GM18526 (cell line): ENCODE results near the gene TPRN.

Experiments
- POLR2A ChIP-seq: IDR thresholded peaks from 3 replicates; pipeline ENCODE4 v1.6.1; 2011; ENCODE audit not compliant: insufficient read length; ENCODE audit errors: extremely low read depth

TPRN gene

DNA sequence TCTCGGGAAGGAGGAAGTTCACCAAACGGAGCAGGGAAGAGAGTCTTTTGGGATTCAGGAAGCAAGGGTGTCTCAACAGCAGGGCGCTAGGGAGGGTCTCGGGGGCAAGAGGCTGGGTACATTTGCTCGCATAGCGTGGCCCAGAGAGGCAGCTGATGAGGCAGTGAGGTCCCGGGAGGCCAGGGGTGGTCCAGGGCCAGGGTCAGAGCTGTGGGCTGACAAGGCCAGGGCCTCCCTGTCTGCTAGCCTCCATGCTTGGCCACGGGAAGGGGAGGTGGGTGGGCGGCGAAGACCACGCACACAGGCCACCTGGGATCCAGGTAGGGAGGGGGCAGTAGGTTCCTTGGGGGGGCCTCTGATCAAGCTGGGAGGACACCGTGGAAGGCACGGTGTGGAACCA is 11.0 kb upstream of the TPRN start:
- peak; percentile 20 for TF ChIP-seq POLR2A

DNA sequence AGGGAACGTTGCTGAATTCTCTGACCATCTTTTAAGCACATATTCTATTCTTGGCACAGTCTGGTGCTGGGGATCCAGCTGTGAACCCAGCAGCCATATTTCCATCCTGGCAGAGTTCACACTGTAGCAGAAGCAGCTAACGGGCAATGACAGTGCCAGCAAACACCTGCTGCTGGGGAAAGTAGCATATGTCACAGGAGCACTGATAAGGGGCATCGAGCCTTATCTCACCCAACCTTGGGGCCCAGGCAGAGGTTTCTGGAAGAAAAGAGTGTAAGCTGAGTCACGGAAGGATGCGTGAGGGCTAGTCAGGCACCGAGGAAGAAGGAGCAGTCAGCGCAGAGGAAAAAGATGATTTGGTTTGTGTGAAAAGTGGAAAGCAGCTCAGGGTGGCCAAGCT is 6.1 kb upstream of the TPRN start:
- TF ChIP-seq POLR2A = no peak

DNA sequence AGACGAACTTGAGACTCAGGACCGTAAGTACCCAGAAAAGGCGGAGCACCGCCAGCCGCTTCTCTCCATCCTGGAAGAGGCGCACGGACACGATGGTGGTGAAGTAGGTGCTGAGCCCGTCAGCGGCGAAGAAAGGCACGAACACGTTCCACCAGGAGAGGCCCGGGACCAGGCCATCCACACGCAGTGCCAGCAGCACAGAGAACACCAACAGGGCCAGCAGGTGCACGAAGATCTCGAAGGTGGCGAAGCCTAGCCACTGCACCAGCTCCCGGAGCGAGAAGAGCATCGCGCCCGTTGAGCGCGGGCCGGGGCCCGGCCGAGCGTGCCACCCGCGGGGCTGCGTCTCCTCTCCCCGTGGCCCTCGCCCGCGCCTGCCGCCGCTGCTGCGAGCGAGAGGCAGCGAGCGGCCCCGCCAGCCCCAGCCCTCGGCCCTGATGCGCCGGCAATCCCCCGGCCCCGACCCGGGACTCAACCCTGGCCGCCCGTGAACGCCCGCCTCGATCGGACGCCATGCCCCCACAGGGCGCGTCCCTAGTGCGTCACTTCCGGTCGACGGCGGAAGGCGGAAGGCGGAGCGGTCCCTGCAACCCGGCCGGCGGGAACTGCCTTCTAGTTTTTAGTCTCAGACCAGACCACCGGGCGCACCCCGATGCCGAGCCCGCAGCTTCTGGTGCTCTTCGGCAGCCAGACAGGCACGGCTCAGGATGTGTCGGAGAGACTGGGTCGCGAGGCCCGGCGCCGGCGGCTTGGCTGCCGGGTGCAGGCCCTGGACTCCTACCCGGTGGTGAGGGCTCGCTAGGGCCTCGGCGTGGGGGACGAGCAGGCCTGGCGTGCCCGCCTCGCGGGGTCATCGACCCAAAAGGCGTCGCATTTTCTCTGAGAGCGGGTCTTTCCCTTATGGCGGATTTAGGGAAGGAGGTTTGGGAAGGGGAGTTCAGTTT is 4.9 kb upstream of the TPRN start, which contains the start of the genes NDOR1 and TMEM203:
Gene NDOR1, plus strand, starts transcription at position 575 of the 944 bp plus-strand sequence. Its CDS starts 78 bp downstream, at position 653.
Gene TMEM203, minus strand, starts transcription at position 523 of the 944 bp plus-strand sequence. Its CDS starts 234 bp downstream, at position 289.
- TF ChIP-seq POLR2A = peak; percentile 93

DNA sequence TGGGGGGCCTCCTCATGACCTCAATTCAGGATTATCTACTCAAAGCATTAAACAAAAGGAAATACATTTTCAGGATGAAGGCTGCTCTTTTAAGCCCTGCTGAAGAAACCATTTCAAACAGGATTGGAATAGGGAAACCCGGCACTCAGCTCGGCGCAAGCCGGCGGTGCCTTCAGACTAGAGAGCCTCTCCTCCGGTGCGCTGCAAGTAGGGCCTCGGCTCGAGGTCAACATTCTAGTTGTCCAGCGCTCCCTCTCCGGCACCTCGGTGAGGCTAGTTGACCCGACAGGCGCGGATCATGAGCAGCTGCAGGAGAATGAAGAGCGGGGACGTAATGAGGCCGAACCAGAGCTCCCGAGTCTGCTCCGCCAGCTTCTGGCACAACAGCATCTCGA is 4.2 kb upstream of the TPRN start:
- TF ChIP-seq POLR2A = no peak

DNA sequence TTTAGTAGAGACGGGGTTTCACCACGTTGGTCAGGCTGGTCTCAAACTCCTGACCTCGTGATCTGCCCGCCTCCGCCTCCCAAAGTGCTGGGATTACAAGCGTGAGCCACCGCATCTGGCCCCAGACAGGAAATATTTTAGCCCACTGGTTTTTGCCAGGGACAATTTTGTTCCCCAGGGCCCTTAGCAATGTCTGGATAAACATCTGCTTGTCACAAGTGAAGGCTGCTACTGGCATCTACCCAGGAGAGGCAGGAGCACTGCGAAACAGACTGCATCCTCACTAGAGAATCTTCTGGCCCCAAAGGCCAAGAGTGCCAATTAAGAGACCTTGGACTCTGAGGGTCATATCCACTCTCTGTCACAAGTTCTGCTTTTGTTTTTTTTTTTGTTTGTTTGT is 2.4 kb upstream of the TPRN start:
- TF ChIP-seq POLR2A = no peak

DNA sequence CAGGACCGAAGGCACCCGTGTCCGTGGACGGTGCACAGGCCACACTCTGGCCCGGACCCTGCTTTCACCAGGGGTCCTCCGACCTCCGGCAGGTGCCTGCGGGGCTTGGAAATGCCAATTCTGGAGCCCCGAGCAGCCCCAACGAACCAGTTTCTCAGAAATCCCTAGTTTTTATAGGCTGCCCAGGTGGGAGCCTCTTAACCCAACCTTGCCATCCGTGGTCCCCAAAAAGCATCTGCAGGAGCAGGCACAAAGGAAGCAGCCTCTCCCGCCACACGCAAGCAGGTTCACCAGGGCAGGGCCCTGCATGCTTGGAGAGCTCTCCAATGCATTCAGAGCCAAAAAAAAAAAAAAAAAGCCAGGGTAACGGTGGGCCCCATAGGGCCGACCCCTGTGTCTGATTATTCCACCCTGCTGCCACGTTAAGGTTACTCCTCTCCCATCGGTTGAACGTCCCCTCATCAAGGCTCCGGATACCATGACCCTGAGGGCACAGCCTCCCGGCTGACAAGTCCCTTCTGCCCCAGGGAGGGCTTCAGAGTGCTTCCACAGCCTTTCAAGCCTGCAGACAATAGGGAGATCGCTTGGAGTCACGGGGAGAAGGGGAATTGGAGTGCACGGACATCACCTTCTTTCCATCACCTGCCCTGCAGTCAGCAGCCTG is 796 bp upstream of the TPRN start:
- TF ChIP-seq POLR2A = no peak

DNA sequence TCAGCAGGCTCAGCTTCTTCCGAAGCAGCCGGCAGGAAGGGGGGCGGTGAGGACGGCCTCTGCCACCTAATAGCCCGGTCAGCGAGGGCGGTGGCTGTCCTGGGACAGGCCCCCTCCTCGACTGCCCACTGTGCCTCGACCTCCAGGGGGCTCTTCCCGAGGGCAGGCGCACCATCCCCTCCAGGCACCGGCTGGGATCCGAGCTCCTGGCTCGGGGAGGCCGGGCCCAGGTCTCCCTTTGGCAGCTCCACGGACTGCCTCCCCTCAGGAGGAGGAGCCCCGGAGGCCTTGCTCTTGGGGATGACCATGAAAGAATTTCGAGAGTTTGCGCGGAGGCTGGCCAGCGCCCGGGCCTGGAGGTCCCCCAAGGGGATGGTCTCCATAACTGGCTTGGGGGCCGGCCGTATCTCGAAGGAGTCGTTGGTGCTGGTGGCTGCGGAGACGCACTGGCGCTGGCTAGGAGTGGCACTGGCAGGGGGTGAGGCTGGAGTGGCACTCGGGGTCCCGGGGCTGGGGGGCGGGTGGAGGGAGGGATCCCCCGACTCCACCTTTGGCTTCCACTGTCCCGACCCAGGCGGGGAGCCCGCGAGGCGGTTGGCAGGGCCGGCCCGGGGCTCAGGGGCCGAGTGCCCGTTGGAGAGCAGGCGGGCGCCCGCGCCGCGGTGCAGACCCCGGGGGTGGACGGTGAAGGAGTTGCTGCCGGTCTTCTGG is 975 bp downstream of the TPRN start:
- TF ChIP-seq POLR2A = no peak

DNA sequence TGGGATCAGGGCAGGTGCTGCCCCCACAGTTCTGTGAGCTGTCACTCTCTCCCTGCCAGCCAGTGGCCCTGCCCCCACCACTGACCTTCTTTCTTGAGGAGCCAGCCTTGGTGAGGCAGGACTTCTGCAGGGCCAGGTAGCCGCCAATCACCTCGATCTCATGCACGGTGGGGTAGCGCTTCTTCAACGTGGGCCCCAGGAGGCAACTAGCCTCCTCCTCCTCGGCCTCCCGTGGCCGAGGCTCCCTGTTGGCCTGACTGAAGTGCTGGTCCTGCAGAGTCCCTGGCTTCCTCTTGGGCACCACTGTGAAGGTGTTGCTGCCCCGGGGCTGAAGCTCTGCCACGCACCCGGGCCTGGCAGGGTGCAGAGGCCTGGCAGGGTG is 1.6 kb downstream of the TPRN start:
- no peak for TF ChIP-seq POLR2A

DNA sequence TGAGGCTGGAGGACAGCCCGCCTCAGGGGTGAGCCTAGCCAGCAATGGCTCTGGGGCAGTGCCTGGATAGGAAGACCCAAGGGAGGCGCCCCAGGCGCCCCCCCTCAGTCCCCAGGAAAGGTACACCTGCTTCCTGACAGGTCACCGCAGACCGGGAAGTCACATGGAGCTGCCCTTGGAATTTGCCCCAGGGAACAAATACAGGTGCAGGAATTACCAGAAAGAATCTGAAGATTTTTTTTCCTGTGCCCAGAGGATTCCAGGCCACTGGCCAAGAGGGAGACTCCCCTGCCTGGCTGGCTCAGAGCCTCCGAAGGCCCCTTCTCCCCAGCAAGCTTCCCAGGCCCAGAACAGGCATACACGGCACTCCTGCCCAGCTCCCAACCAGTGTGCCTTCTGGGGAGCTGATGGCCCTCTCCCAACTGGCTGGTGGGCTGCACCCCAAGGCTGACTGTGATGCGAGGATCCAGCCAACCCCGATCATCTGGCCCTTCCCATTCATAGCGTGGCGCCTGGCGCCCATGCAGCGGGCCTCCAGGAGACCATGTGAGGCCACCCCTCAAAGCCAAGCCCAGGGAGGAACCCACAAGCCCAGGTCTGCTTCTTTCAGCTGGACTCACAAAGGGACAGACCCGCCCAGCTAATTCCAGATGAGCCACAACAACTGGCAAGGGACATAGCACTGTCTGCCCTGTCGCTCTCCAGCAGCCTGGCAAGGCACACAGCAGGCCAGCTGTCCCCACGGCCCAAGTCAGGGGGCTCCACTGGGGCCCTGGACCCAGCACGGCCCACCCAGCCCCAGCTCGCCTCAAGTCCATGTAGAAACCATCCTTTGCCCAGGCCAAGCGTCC is 2.3 kb downstream of the TPRN start:
- TF ChIP-seq POLR2A = no peak

DNA sequence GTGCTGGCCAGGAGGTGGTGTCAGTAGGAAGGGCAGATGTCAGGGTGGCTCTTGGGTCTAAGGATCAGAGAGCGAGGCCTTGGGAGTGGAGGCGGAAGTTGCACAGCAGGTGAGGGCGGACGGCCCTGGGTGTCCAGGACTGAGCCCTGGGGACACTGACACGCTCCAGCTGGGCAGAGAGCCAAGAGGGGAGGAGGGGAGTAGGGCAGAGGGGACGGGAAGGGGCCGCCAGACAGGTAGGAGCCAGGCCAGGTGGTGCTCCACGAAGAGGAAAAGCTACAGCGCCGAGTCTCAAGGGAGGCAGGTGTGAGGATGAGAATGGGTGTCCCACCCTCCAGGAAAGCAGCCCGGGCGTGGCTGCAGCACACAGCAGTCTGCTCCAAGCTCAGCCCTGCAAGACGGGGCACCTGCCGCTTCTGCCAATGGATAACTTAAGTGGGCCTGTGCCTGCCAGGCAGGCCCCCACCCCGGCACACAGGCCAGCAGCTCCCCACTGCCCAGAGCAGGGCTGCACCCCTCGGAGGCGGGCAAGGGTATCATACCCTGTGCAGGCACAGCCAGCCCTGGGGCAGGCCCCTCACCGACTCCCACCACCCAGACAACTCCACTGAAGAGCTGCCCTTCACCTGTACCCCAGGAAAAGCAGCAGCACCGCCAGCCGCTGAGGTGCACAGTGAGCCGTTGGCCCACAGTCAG is 4.9 kb downstream of the TPRN start:
- TF ChIP-seq POLR2A = no peak

DNA sequence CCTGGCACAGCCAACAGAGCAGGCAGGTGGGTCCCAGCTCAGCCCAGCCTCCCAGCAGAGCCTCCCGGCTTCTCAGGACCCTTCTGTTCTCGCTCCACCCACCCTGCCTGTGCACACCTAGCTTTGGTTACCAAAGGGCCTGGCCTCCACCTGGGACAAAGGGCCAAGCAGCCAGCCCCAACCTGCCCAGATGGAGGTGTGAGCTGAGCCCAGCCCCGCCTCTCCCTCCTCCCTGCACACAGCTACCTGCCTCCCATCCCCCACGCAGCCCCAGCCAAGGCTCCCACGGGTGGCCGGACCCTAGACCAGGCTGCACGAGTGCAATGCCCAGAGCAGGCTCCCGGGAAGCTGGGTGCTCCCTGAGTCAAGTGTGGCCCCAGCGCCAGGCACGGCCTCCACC is 5.6 kb downstream of the TPRN start:
- TF ChIP-seq POLR2A = no peak

DNA sequence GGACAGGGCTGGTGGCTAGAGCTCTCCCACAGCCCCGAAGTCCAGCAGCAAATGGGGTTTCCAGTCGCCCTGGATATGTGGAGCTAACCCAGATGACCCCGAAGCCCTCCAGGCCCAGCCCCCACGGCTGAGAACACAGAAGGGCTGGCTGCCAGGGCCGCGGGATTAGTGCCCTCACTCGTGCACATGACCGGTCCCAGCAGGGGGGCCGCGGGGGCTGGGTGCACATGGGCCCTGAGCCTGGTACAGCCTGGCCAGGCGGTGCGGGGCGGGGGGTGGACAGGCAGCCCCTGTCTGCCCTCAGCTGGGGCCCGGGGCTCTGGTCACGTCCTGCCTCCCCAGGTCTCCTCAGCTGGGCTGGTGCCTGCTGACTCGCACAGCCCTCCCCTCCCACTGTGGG is 6.2 kb downstream of the TPRN start:
- no peak for TF ChIP-seq POLR2A

DNA sequence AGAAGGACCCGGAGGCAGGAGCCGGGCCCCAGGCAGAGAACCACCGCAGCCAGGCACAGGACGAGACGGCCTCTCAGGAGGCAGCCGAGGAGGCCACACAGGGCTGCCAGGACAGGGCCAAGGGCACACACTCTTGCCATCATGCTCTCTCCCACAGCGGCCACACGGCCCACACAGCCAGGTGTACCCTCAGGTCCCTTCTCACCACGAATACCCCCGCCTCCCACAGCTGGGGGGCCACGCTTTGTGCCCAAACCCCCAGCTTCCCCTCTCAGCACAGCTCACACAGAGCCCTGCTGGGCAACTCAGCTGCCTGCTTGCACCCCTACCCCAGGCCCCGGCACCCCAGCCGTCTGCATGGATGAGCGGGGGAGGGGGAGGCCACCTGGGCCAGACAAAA is 6.8 kb downstream of the TPRN start:
- TF ChIP-seq POLR2A = no peak

DNA sequence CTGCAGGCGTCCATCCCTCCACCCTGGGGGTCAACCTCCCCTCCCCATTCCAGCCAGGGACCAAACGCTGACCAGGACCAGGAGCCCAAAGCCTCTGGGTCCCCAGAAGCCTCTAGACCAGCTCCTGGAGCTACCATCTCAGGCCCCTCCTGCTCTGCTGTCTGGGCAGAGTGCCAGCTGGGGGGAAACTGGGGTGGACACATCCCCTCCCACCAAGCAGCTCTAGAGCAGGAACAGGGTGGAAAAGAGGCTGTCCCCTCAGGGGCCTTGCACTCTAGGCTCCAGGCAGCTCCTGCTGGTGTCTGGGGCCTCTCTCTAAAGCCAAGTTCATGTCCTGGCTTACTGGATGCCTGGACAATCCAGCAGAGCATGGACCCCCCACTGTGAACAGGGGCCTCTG is 7.7 kb downstream of the TPRN start:
- no peak for TF ChIP-seq POLR2A

DNA sequence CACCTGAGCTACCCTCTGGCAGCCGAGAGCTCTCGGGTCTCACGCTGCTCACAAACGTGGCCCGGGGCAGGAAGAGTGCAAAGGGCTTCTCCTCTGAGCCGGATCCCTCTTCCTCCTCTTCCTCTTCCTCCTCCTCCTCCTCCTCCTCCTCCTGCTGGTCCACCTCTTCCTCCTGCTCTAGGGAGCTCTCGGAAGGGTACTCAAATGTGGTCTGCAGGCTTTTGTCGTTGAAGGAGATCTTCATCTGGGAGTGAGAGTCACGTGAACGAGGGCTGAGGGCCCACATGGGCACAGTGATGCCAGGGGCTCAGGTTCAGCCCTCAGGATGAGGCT is 8.1 kb downstream of the TPRN start:
- no peak for TF ChIP-seq POLR2A
